Kasumi-1 (cell line): Measurements from ENCODE around the gene ASCC2.
A peak's percentile ranks its signal among the peaks of the same experiment; 100 is the strongest.

ENCODE experiments used
- DNase-seq, 2 experiments: peaks; one replicate each; lab custom pipeline; 2025; lab: John Stamatoyannopoulos, UW

ASCC2 gene

GRCh38 chr22:29816980-29817379, 21.1 kb downstream of the ASCC2 start:
- DNase-seq = no peak

- no peak for DNase-seq
Observed at GRCh38 chr22:29816539-29816938, 21.5 kb downstream of the ASCC2 start.

DNA sequence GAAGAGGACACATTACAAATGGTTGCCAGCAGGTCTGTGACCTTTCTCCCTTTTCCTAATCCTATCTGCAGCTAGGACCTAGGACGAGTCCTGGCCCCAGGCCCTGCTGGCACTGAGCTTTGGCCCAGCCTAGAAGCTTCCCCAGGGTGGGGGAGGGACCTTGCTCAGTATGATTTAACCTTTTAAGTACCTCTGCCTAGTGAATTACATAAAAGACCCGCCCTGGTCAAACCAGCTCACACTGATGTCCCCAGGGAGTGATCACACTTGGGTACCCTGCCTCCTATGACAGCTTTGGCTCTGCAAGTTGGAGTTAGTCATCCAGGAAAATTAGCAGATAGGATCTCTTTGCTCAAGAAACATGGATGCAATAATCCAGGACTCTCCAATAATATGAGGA, 21.9 kb downstream of the ASCC2 start:
- no peak for DNase-seq

- no peak for DNase-seq
Observed at GRCh38 chr22:29815580-29815979, 22.5 kb downstream of the ASCC2 start.

GRCh38 chr22:29814003-29814402, 24.1 kb downstream of the ASCC2 start:
- no peak for DNase-seq

- no peak for DNase-seq
Observed at GRCh38 chr22:29813563-29813962, 24.5 kb downstream of the ASCC2 start.

- DNase-seq = no peak
Observed at GRCh38 chr22:29813126-29813525, 24.9 kb downstream of the ASCC2 start.

DNA sequence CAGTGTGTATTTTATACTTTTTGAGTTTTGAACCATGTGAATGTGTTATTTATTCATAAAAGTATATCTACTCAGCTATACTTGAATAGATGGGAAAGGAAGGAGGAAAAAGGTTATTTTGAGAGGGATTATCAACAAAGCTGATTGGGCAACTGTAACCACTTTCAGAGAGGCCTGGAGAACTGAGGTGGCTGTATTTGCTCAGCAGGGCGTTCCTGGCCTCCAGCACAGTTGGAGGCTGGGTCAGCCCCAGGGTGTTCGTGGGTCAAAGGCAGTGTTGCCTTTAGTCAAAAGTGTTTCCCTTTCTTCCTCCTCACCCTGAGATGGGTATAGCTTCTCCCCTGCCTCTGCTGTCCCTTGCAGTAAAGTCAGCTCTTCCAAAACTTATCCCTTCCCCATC, 26.7 kb downstream of the ASCC2 start:
- DNase-seq = no peak

- DNase-seq = no peak
Observed at GRCh38 chr22:29810216-29810615, 27.9 kb downstream of the ASCC2 start.

- no peak for DNase-seq
Observed at GRCh38 chr22:29806196-29806595, 31.9 kb downstream of the ASCC2 start.

DNA sequence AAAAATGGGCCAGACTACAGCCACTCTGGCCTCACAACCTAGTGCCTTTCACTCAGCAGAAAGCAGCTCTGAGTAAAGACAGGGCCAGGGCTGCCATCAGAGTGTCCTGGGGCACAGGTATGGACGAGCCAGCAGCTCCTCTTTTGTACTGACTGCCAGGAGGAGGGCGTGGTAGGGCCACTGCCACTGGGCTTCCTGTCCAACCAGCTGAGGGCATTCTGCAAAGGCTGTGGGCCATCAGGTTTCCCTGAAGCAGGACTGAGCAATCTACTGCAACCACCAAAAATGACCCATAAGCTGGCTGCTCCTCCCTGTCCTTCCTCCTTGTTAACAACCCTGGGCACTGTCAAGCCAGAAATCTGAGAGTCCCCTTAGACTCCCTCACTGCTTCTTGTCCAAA, 33.1 kb downstream of the ASCC2 start:
- no peak for DNase-seq

GRCh38 chr22:29803190-29803589, 34.9 kb downstream of the ASCC2 start:
- DNase-seq = no peak

DNA sequence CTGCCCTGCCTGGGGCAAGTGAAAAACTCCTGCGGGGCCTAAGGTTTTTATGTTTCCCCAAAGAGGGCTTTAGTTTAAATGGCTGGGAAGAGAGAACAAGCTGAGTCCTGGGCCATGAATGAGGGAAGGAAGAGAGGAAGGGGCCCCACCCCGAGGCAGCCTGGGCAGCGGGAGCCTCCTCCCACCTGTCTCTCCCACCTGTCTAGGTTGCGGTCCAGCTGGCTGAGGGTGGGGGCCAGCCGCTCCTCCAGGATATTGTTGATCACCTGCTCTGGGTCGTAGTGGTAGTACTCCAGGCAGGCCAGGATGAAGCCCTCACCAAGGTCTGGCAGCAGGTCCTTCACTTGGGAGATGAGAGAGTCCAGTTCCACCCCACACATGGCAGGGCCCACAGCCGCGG, 36.3 kb downstream of the ASCC2 start:
- DNase-seq = no peak

- DNase-seq = no peak
Observed at GRCh38 chr22:29801153-29801552, 36.9 kb downstream of the ASCC2 start.

- peak; percentile 66 to 74 for DNase-seq
Observed at GRCh38 chr22:29799217-29799680, 38.8 kb downstream of the ASCC2 start.

DNA sequence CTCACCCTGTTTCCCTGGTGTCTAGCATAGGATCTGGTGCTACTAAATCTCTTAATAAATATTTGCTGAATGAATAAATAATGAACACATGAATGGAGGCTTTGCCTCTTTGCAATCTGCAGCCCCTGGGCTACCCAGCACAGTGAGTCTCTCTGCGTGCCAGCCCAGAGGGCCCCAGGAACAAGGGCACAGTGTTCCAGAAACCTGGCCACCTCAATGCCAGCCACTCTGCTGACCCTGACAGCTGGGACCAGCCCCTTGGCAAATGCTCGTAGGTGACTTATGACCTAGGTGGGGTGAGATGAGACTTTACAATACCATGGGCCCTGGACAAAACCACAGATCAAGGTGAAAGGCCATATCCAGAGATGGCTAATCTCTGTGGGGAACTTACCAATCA, 39.3 kb downstream of the ASCC2 start:
- DNase-seq = no peak

DNA sequence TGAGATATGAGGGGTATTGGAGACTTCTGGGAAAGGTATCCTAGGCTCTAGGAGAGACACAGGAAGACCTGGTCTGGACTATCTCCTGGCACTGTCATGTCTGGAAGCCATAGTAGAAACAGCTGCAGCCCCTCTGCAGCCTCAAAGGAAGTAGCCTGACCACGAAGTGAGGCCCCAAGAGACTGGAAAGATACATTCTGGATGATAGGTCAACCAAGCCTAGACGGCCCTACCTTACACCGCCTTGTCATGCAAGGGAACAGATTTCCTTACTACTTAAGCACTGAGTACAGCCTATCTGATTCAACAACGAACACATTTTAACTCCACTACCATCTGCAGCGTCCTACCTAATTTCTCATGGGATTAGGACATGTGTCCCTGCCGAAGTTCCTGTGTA, 39.8 kb downstream of the ASCC2 start:
- peak; percentile 18 to 20 for DNase-seq

GRCh38 chr22:29797351-29797750, 40.7 kb downstream of the ASCC2 start:
- DNase-seq = no peak

GRCh38 chr22:29795663-29796062, 42.4 kb downstream of the ASCC2 start:
- DNase-seq = no peak

GRCh38 chr22:29793396-29793795, 44.7 kb downstream of the ASCC2 start:
- DNase-seq = no peak

DNA sequence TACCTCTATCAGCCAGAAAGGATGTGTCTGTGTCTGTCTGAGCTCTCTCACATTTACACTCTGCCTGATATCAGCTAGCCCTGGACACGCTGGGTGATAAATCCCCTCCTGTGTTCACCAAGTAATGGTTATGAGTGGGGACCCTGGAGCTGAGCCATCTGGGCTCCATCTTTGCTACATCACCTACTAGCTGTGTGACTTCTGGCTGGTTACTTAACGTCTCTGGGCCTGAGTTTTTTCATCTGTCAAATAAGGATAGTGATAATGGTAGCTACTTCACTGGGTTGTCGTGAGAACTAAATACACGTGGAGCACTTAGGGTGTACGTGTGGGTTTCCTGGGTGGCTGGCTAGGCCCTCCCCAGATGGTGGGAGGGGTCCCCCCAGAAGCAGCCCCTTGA, 48.0 kb downstream of the ASCC2 start:
- no peak for DNase-seq

DNA sequence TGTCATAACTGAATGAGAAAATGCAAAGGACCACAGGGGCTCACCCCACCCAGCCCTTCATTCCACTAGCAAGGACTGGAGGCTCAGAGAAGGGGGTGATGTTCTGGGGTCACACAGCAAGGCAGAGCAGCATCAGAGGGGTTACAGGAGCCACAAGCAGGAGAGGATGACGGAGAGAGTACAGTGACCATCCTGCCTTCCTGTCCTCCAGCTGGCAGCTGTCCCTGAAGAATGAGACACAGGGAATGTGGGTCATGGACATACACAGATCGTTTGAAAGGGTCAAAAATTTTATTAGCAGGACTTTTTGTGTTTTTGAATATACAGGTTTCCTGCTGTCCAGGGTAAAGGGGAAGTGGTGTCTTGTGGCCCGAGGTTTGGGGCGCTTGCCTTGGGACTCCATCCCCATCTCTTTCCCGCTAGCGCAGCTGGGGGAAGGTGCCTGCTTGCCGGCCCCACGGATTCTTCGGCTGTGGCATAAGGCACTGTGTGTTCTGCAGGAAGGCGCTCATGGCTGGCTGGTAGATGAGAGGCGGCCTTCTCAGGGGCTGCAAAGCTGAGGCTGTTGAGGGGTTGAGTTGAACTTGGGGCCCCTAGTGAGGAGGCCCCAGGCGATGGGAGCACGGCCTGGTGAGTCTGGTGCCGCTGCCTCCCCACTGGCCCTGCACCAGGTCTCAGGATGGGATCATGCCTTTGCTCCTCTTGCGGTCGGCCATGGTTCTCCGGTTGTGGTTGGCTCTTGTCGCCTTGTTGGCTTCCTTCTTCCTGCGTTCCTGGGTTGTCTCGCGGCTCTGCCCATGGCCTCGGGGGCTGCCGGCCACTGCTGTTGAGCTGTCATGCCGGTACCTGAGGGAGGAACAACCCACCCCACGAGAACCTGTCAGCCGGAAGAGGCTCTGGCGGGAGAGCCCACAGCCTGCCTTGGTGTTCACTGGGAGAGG, 49.5 kb downstream of the ASCC2 start:
- peak; percentile 44 to 57 for DNase-seq

- DNase-seq = no peak
Observed at GRCh38 chr22:29787371-29787980, 50.6 kb downstream of the ASCC2 start.
